GM10847 (cell line): Measurements from ENCODE around the gene PCGF6.

ENCODE experiments used
- POLR2A ChIP-seq: IDR thresholded peaks from 2 replicates; pipeline ENCODE4 v1.6.1; 2011; ENCODE audit not compliant: insufficient read length; ENCODE audit errors: extremely low read depth

PCGF6 gene

DNA sequence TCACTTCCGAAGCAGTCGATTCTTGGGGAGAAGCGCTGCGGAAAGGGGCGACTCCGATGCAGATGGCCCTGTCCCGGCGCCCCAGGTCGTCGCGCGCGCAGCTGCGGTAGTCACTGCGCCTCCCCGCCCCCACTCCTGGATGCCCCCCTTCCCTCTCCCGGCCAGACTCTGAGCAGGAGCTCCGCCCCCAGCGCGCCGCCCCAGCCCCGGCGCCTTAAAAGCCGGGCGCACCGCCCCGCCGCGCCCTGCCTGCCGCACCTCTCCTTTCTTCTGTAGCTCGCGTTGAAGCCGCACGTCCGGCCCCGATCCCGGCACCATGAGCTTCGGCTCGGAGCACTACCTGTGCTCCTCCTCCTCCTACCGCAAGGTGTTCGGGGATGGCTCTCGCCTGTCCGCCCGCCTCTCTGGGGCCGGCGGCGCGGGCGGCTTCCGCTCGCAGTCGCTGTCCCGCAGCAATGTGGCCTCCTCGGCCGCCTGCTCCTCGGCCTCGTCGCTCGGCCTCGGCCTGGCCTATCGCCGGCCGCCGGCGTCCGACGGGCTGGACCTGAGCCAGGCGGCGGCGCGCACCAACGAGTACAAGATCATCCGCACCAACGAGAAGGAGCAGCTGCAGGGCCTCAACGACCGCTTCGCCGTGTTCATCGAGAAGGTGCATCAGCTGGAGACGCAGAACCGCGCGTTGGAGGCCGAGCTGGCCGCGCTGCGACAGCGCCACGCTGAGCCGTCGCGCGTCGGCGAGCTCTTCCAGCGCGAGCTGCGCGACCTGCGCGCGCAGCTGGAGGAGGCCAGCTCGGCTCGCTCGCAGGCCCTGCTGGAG, 73.8 kb downstream of the PCGF6 start, which contains the start of gene INA:
Gene INA (plus strand): TSS at position 243 of the 817 bp plus-strand sequence. CDS start 74 bp downstream, at position 317.
- no peak for TF ChIP-seq POLR2A

DNA sequence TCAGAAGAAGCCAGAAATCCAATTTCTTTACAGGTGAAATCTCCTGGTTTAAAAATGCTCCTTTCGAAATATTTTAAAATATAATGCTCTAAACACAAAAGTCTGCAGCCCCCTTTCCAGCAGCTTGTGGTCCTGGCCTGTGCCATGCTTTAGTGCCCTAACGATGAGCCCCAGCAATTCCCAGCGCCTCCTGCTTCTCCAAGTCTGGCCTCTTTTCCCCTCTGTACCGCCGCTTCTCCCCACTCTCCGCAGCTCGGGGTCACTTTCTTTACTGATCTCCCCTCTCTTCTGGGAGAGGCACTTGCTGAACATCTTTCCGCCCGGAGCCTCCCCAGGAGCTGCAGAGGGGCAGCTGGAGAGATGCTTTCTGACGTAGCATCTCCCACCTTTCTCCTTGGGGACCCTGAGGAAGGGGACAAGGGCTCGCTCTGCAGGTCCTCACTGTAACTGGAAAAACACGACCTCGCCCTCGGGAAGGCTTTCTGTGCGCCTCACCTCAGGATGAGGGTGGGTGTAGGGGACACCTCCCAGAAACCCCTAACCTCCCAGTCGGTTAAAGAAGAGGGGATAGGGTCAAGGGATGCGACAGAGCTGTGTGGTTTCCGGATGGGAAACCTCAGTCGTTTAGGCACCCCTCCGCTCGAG, 74.6 kb downstream of the PCGF6 start:
- no peak for TF ChIP-seq POLR2A

DNA sequence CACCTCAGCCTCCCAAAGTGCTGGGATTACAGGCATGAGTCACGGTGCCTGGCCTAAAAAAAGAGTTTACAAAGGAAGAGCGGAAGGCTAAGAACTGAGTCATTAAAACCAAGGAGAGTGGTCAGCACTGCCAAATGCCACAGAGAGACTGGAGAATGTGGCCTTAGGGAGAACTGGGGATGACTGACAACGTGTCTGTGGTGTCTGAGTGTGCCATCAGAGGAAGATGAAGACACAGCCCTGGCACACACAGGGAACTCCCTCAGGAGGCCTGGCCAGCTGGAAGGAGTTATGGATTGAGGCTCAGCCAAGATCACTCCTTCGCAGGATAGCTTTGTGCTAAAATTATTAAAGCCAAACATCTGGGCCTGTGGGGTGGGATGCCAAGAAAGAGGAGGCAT, 77.9 kb downstream of the PCGF6 start:
- no peak for TF ChIP-seq POLR2A

DNA sequence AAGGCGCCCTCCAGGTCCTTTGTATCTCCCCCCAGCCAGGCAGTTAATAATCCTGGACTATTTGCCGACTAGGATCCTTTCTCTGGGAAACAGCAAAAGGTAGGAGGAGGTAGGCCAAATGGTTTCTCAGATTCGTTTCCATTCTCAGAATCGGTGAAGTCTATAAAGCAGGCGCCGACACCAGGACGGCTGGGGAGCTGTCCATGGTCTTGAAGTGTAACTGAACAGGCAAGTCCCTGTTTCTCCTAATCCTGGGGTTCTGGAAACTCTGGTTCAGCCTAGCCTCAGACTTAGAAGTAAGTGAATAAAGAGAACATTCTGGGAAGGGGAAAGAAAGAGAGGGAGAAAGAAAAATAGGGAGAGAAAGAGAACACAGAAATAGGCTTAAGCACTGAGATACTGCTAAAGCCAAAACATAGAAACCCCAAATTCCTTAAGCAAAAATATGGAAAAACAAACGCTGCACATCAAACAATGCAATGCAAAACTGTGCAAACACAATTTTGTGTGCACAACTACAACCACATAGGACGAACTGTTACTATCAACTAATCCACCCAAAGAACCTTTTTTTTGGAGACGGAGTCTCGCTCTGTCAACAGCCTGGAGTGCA, 85.1 kb downstream of the PCGF6 start:
- TF ChIP-seq POLR2A, result no peak

DNA sequence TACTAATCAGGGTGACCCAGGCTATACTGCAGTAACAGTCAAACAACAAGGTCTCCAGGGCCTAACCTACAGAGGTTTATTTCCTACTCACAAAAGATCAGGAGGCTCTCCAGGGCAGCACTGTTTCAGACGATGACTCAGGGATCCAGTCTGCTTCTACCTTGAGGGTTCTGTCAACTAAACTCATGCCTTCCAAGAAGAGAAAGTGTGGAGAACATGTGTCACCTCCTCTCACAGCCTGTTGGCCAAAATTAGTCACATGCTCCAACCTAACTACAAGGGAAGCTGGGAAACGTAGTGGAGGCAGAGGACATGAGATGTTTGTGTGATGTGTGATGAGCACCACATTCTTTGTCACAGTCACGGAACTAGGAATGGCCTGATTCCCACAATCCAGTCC, 88.7 kb downstream of the PCGF6 start:
- TF ChIP-seq POLR2A, result no peak

DNA sequence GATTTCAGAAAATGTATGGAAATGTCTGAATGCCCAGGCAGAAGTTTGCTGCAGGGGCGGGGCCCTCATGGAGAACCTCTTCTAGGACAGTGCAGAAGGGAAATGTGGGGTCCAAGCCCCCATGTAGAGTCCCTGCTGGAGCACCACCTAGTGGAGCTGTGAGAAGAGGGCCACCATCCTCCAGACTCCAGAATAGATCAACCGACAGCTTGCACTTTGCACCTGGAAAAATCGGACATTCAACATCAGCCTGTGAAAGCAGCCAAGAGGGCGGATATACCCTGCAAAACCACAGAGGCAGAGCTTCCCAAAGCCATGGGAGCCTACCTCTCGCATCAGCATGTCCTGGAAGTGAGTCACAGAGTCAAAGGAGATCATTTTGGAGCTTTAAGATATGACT, 91.0 kb downstream of the PCGF6 start:
- TF ChIP-seq POLR2A, result no peak

DNA sequence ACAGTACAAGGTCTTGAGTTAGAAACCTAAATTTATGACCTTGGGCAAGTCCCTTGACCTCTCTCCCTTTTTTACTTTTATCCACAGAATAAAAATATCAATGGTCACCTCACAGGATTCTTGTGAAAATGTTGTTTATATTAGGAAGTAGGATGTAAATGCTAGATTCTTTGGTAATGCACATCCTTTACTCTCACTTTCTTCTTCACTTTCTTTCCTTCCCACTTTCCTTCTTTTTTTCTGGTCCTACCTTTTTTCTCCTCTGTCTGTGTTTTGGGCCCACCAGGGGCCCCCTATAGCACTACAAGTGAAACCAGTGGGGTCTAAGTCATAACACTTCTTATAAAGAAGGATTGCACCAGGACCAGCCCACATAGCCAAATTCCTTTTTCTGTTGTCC, 93.1 kb downstream of the PCGF6 start:
- no peak for TF ChIP-seq POLR2A

DNA sequence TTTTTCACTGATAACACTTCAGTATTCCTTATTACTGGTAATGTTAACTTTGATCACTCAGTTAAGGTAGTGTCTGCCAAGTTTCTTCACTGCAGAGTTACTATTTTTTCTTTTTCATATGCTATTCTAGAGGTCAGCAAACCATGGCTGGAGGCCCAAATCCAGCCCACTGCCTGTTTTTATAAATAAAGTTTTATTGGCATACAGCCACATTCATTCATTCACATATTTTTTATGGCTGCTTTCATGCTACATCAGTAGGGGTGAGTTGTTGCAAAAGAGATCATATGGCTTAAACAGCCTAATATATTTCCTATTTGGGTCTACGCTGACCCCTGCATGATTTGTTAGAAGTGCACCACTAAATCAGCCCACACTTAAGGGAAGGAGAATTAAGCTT, 94.3 kb downstream of the PCGF6 start:
- TF ChIP-seq POLR2A, result no peak

DNA sequence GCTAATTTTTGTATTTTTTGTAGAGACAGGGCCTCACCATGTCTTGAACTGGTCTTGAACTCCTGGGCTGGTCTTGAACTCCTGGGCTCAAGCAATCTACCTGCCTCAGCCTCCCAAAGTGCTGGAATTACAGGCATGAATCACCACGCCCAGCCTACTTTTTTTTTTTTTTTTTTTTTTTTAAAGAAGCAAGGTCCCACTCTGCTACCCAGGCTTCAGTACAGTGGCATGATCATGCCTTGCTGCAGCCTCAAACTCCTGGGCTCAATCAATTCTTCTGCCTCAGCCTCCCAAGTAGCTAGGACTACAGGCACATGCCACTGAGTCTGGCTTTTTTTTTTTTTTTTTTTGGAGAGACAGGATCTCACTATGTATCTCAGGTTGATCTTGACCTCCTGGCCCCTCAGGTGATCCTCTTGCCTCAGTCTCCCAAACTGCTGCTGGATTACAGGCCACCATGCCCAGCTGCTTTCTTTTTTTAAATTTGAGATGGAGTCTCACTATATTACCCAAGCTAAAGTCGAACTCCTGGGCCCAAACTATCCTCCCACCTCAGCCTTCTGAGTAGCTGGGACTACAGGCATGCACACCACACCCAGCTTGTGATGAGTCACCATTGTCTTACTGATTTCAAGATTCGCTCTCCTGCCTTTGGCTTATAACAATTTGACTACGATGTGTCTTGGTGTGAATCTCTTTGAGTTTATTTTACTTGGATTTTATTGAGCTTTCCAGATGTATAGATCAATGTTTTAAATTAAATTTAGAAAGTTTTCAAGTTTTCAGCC, 96.2 kb downstream of the PCGF6 start:
- no peak for TF ChIP-seq POLR2A

DNA sequence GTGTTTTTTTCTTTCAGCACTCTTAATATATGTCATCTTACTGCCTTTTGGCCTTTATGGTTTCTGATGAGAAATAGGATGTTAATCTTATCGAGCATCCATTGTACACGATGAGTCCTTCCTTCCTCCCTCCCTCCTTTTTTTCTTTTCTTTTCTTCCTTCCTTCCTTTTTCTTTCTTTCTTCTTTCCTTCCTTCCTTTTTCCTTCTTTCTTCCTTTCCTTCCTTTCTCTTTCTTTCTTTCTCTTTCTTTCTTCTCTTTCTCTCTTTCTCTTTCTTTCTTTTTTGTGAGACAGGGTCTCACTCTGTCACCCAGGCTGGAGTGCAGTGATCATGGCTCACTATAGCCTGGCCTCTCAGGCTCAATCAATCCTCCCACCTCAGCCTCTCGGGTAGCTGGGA, 96.8 kb downstream of the PCGF6 start:
- TF ChIP-seq POLR2A, result no peak
